Suprapubic skin (tissue), 4 donors: ENCODE measurements around the gene DCAF10. TPM values are rescaled to one million over a fixed set of nuclear protein-coding genes. Genes with fewer than 3 reads are reported as not detected.
"Not testable (repeated sequence)": the region's sequence is repeated elsewhere in the genome, so short reads cannot be mapped to it uniquely, and the experiment has no call there.

Source experiments
- DNase-seq, 2 donors: peaks; one replicate each; pipeline ENCODE4 v3.0.0-alpha.2; 2019; ENCODE audit warnings: low spot score in 2 of 2
- H3K27ac ChIP-seq: fragments of 200-600 bp; sonication (generic); one replicate; pipeline ENCODE4 v1.5.1; 2019
- H3K27me3 ChIP-seq: fragments of 200-600 bp; sonication (generic); one replicate; pipeline ENCODE4 v1.5.1; 2019
- H3K36me3 ChIP-seq: fragments of 200-600 bp; sonication (generic); one replicate; pipeline ENCODE4 v1.5.1; 2019
- H3K4me1 ChIP-seq: fragments of 200-600 bp; sonication (generic); one replicate; pipeline ENCODE4 v1.5.1; 2019
- H3K4me3 ChIP-seq: fragments of 200-600 bp; sonication (generic); one replicate; pipeline ENCODE4 v1.5.1; 2019; ENCODE audit warnings: mild to moderate bottlenecking
- H3K9me3 ChIP-seq: fragments of 200-600 bp; sonication (generic); one replicate; pipeline ENCODE4 v1.5.1; 2019
- CTCF ChIP-seq, 2 donors: fragments of 200-600 bp in 1 of 2; fragments of 450-650 bp in 1 of 2; sonication (generic) in 1 of 2; IDR thresholded peaks; one replicate each; pipeline ENCODE4 v1.5.1; 2016 to 2019; ENCODE audit warnings: antibody characterized with exemption in 2 of 2, mild to moderate bottlenecking in 1 of 2, moderate library complexity in 1 of 2
- EP300 ChIP-seq: sonication (generic); formaldehyde crosslinking; IDR thresholded peaks from one replicate; pipeline ENCODE4 v1.6.1; 2017; ENCODE audit warnings: antibody characterized with exemption
- POLR2A ChIP-seq, 2 donors: fragments of 450-650 bp; IDR thresholded peaks; one replicate each; pipeline ENCODE4 v1.6.1; 2017; ENCODE audit warnings: antibody characterized with exemption in 2 of 2, mild to moderate bottlenecking in 2 of 2, moderate library complexity in 2 of 2
- POLR2AphosphoS5 ChIP-seq, 3 donors: sonication (generic); formaldehyde crosslinking; IDR thresholded peaks; one replicate each; pipeline ENCODE4 v1.6.1; 2017; ENCODE audit warnings: antibody characterized with exemption in 3 of 3
- WGBS: methylation state at CpG from one replicate; pipeline ENCODE4 v1.1.5; 2018; 5-methylcytosine and 5-hydroxymethylcytosine counted together
- total RNA-seq, 4 donors: library from RNA; depleted of rRNA; stranded (reverse); fragments of >200 nt; gene quantifications; one replicate each; pipeline ENCODE4 v1.1.0, GENCODE V29; 2016

The DCAF10 gene
- total RNA-seq = 10 to 100 TPM; 21.7 to 47.6 (median 26.6) TPM

- Histone ChIP-seq H3K27ac (peak within 1 kb of the TSS; percentile 92), H3K4me3 (peak within 1 kb of the TSS; percentile 100), H3K4me1 (peaks cover 30% of the 10 kb centered on the region), H3K9me3 (no peaks in the 10 kb centered on the region), H3K27me3 (no peaks in the 10 kb centered on the region), H3K36me3 (no peaks in the 10 kb centered on the region)
- TF ChIP-seq CTCF (IDR thresholded peaks at IDR 0.05) (no peak), POLR2AphosphoS5 (IDR thresholded peaks at IDR 0.05) (peak; percentile 13 to 99 (median 79)), POLR2A (IDR thresholded peaks at IDR 0.05) (peak; percentile 29 to 56)
- peak; percentile 92 to 95 for DNase-seq
- WGBS = 0% methylated on average over 7 of the region's 72 CpGs
Measured at GRCh38 chr9:37800631-37801286, at the start of gene DCAF10. DCAF10 (plus strand) TSS chr9:37800797; CDS start chr9:37800867, 70 bp downstream.

- WGBS = 78% methylated on average over 6 of the region's 6 CpGs
- DNase-seq = no peak
- Histone ChIP-seq H3K36me3 (no peaks in the 10 kb centered on the region), H3K27ac (no peak overlapping the region), H3K4me3 (no peak overlapping the region), H3K4me1 (peaks cover 15% of the 10 kb centered on the region), H3K9me3 (no peaks in the 10 kb centered on the region), H3K27me3 (no peaks in the 10 kb centered on the region)
- no peak for TF ChIP-seq POLR2A (IDR thresholded peaks at IDR 0.05)
- TF ChIP-seq EP300 = no peak
- no peak for TF ChIP-seq POLR2AphosphoS5 (IDR thresholded peaks at IDR 0.05)
- no peak for TF ChIP-seq CTCF (IDR thresholded peaks at IDR 0.05)
Measured at GRCh38 chr9:37751186-37751585, 49.4 kb upstream of the DCAF10 start.

GRCh38 chr9:37751704-37752103 is 48.9 kb upstream of the DCAF10 start:
- H3K27ac ChIP-seq, H3K36me3 ChIP-seq, H3K4me3 ChIP-seq, H3K9me3 ChIP-seq, DNase-seq, H3K27me3 ChIP-seq: not testable (repeated sequence)
- H3K4me1 ChIP-seq = peaks cover 15% of the 10 kb centered on the region
- 92% methylated on average over 15 of the region's 30 CpGs for whole genome bisulfite sequencing

- H3K36me3 ChIP-seq, H3K27me3 ChIP-seq, H3K9me3 ChIP-seq, H3K27ac ChIP-seq, DNase-seq, H3K4me3 ChIP-seq: not testable (repeated sequence)
- no CpG with 5 or more reads among the region's 13 CpGs for WGBS
- H3K4me1 ChIP-seq = peaks cover 15% of the 10 kb centered on the region
Measured at GRCh38 chr9:37752112-37752511, 48.5 kb upstream of the DCAF10 start.

GRCh38 chr9:37752642-37753488 is 47.7 kb upstream of the DCAF10 start:
- Histone ChIP-seq H3K27me3 (no peaks in the 10 kb centered on the region), H3K9me3 (no peaks in the 10 kb centered on the region), H3K36me3 (no peaks in the 10 kb centered on the region), H3K4me3 (peak overlapping the region; percentile 82), H3K27ac (no peak overlapping the region), H3K4me1 (peaks cover 15% of the 10 kb centered on the region)
- 88% methylated on average over 29 of the region's 29 CpGs for WGBS
- TF ChIP-seq CTCF (IDR thresholded peaks at IDR 0.05) (no peak), POLR2AphosphoS5 (IDR thresholded peaks at IDR 0.05) (no peak), EP300 (no peak), POLR2A (IDR thresholded peaks at IDR 0.05) (no peak)
- no peak for DNase-seq

GRCh38 chr9:37753489-37754190 is 47.0 kb upstream of the DCAF10 start, which contains the start of gene TRMT10B:
TRMT10B (plus strand) TSS chr9:37753805; CDS start chr9:37761932, 8,127 bp downstream.
- WGBS = 8% methylated on average over 12 of the region's 40 CpGs
- Histone ChIP-seq H3K4me1 (peaks cover 15% of the 10 kb centered on the region), H3K27ac (peak within 1 kb of the TSS; percentile 82), H3K4me3 (peak within 1 kb of the TSS; percentile 82), H3K27me3 (no peaks in the 10 kb centered on the region), H3K9me3 (no peaks in the 10 kb centered on the region), H3K36me3 (no peaks in the 10 kb centered on the region)
- TF ChIP-seq CTCF (IDR thresholded peaks at IDR 0.05) = no peak
- no peak for TF ChIP-seq EP300
- no peak for TF ChIP-seq POLR2AphosphoS5 (IDR thresholded peaks at IDR 0.05)
- TF ChIP-seq POLR2A (IDR thresholded peaks at IDR 0.05) = no peak
- peak in 1 of 2 donors; percentile 67 for DNase-seq
